GM12891 (cell line): ENCODE data around the gene PRR35. TPM values are rescaled to one million over a fixed set of nuclear protein-coding genes. Genes with fewer than 3 reads are reported as not detected.

Experiments
- DNase-seq: peaks from one replicate; pipeline ENCODE4 v3.0.0; 2011; ENCODE audit warnings: low spot score; ENCODE audit not compliant: insufficient read length
- FAIRE-seq: peaks from 2 replicates; lab custom pipeline; 2011; peaks lifted over from hg19 to GRCh38; lab: Jason Lieb, UNC
- PAX5 ChIP-seq: IDR thresholded peaks from 2 replicates; pipeline ENCODE4 v1.6.1; 2011; ENCODE audit warnings: low read length, moderate library complexity, mild to moderate bottlenecking; ENCODE audit not compliant: insufficient read depth, severe bottlenecking
- POLR2A ChIP-seq: IDR thresholded peaks from 2 replicates; pipeline ENCODE4 v1.6.1; 2011; ENCODE audit warnings: low read depth, low read length, control low read depth
- POLR2AphosphoS5 ChIP-seq: IDR thresholded peaks from 2 replicates; pipeline ENCODE4 v1.6.1; 2011; ENCODE audit warnings: low read depth, low read length, control low read depth
- POU2F2 ChIP-seq: IDR thresholded peaks from 2 replicates; pipeline ENCODE4 v1.6.1; 2011; ENCODE audit warnings: low read depth, mild to moderate bottlenecking, control low read depth, low read length, moderate library complexity
- SPI1 ChIP-seq: IDR thresholded peaks from 2 replicates; pipeline ENCODE4 v1.6.1; 2011; ENCODE audit warnings: low read depth, low read length, control low read depth
- TAF1 ChIP-seq: IDR thresholded peaks from 2 replicates; pipeline ENCODE4 v1.6.1; 2011; ENCODE audit warnings: low read depth, low read length, control low read depth
- polyA plus RNA-seq: library from polyadenylated mRNA; unstranded; fragments of >200 nt; gene quantifications from one replicate; pipeline ENCODE4 v1.2.1, GENCODE V29; 2012; ENCODE audit warnings: low read depth, missing spikeins, inconsistent platforms; ENCODE audit not compliant: missing spikeins

The PRR35 gene
- not detected for polyA plus RNA-seq

DNA sequence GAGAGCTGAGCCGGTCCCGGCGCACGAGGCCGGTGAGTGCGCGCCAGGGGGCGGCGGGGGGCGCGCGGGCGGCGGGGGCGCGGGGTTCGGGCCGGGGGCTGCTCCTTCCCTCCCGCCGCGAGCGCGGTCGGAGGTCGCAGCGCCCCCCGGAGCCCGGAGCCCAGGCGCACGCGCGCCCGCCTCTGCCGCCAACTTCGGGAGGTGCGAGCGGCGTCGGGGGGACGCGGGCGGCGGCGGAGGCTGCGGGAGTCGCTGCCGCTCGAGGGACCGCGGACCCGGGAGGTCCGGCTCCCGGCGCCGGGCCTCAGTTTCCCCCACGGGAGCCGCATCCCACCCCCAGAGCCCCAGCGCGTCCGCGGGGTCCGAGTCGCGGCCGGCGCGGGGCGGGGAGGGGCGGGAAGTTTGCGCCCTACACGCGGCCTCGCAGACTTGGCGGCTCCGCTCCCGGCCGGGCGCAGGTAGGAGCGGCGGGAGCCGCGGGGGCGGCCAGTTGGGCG is at the start of gene PRR35:
Gene PRR35, plus strand, starts transcription at position 191 of the 497 bp plus-strand sequence. CDS start 2,901 bp downstream, outside the sequence.
- no peak for TF ChIP-seq POLR2AphosphoS5
- no peak for FAIRE-seq
- no peak for DNase-seq

DNA sequence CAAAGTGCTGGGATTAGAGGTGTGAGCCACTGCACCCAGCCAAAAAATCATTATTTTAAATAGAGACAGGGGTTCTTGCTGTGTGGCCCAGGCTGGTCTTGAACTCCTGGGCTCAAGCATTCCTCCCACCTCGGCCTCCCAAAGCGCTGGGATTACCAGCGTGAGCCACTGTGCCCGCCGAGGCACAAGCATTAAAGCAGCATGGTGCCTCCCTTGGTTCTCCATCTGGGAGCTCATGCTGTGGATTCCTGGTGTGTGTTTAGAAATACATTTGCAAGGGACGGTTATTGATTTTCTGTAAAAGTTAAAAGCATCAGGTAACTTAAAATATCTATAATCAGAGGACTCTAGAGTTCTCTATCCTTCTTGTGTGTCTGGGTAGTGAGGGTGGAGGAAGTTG is 47.4 kb upstream of the PRR35 start:
- TF ChIP-seq PAX5, result no peak
- no peak for TF ChIP-seq POLR2AphosphoS5
- no peak for TF ChIP-seq POLR2A
- no peak for TF ChIP-seq POU2F2
- no peak for DNase-seq
- FAIRE-seq, result no peak

DNA sequence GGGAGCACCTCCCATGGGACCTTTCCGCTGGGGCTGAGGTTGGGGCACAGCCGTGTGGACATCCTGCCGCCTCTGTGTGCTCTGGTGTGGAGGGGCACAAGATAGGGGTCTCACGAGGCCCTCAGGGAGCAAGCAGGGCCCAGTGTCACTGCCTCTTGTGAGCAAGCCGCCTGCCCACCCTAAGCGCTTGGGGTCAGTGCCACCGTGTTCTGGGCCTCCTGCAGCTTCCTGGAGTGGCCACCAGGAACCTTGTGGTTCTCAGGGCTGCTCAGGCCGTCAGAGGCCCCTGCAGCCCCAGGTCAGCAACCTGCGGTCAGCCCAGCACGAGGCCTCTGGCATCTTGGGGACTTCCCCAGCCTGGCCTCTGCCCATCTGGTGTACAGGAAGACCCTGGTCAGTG is 46.2 kb upstream of the PRR35 start:
- DNase-seq (no peak), FAIRE-seq (no peak)
- TF ChIP-seq POU2F2, result no peak

DNA sequence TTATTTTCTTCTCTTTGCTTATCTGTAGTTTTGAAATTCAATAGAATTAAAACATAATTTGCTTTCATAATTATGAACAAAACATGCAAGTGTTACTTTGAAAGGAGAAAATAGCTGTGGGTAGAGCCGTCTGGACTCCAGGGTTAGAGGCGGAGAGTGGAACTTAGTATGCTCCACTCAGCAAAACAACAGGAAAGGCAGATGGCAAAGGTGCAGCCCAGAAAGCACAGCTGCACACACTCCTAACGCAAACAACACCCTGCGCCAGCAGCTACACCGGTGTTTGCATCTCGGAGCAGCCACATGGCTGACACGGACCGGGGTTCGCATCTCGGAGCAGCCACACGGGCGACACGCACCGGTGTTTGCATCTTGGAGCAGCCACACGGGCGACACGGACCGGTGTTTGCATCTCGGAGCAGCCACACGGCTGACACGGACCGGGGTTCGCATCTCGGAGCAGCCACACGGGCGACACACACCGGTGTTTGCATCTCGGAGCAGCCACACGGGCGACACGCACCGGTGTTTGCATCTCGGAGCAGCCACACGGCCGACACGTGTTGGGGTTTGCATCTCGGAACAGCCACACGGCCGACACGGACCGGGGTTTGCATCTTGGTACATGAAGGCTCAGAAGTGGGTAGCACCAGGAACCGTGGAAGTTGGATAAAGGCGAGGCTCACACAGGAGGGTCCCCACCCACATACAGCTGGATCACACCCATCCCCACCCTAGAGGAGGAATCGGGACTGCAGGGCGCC is 44.8 kb upstream of the PRR35 start:
- FAIRE-seq (no peak), DNase-seq (no peak)
- TF ChIP-seq POLR2AphosphoS5 (no peak), SPI1 (no peak), PAX5 (no peak), POU2F2 (no peak), TAF1 (no peak), POLR2A (no peak)

DNA sequence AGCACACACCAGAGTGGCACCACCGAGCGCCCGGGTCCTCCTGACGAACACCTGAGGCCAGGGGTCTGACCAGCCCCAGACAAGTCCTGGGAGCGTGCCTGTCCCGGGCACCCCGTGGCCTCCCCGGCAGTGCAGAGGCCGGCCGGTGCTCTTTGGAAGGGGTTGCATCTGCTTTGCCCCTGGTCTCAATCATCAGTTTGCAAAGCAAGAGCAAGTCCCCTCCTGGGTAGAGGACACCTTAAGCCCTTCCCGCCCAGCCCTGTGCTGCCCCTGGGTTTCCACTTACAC is 44.3 kb upstream of the PRR35 start:
- no peak for TF ChIP-seq SPI1
- no peak for TF ChIP-seq POLR2A
- TF ChIP-seq POLR2AphosphoS5, result no peak
- TF ChIP-seq POU2F2, result no peak
- TF ChIP-seq TAF1, result no peak
- no peak for TF ChIP-seq PAX5
- DNase-seq (no peak), FAIRE-seq (no peak)

DNA sequence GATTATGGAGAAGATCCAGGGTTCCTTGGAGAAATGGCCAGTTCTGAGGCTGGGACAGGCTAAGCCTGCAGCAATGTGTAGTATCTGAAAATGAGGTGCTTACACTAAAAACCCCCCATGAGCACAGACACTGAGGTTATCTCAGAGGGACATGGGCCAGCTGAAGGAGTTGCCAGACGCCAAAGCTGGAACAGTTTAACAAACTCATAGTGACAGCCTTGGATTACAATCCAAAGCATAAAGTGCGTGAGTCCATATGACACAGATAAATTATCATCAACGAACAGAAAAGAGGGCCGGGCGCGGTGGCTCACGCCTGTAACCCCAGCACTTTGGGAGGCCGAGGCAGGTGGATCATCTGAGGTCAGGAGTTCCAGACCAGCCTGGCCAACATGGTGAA is 43.9 kb upstream of the PRR35 start:
- no peak for TF ChIP-seq POU2F2
- FAIRE-seq, result no peak
- no peak for DNase-seq

DNA sequence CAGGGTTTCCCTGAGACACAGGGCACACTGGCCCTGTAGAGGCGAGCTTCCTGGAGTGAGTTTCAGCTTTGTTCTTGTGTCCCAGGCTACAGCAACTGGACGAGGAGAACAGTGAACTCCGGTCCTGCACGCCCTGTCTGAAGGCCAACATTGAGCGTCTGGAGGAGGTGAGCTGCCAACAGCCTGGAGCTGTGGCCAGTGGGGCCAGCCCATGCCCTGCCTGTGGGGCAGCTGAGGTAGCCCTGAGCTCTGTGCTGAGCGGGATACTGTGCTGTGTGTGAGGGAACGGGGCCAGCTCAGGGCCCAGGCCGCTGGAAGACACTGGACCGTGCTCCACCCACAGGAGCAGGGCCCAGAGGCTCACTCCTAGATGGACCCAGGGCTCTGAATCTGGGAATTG is 41.3 kb upstream of the PRR35 start:
- no peak for TF ChIP-seq POLR2A
- TF ChIP-seq POLR2AphosphoS5, result no peak
- no peak for TF ChIP-seq TAF1
- no peak for TF ChIP-seq PAX5
- TF ChIP-seq POU2F2, result no peak
- TF ChIP-seq SPI1, result no peak
- no peak for FAIRE-seq
- no peak for DNase-seq

DNA sequence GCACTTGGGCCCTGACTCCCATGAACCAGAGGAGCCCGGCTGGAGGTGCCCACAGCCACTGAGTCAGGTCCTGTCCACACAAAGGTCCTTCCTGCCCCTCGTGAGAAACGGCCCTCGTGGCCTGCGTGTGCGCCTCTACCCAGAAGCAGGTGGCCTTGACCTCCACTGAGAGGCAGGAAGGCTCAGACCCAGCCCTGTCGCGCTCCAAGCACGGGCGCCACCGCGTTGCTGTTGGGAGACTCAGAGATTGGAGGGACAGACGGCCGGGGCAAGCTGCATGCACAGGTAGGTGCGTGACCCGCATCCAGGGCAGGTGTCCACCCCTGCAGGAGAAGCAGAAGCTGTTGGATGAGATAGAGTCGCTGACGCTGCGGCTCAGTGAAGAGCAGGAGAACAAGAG is 40.8 kb upstream of the PRR35 start:
- DNase-seq (no peak), FAIRE-seq (no peak)
- TF ChIP-seq PAX5 (no peak), SPI1 (no peak), POU2F2 (no peak), POLR2A (no peak), POLR2AphosphoS5 (no peak), TAF1 (no peak)

DNA sequence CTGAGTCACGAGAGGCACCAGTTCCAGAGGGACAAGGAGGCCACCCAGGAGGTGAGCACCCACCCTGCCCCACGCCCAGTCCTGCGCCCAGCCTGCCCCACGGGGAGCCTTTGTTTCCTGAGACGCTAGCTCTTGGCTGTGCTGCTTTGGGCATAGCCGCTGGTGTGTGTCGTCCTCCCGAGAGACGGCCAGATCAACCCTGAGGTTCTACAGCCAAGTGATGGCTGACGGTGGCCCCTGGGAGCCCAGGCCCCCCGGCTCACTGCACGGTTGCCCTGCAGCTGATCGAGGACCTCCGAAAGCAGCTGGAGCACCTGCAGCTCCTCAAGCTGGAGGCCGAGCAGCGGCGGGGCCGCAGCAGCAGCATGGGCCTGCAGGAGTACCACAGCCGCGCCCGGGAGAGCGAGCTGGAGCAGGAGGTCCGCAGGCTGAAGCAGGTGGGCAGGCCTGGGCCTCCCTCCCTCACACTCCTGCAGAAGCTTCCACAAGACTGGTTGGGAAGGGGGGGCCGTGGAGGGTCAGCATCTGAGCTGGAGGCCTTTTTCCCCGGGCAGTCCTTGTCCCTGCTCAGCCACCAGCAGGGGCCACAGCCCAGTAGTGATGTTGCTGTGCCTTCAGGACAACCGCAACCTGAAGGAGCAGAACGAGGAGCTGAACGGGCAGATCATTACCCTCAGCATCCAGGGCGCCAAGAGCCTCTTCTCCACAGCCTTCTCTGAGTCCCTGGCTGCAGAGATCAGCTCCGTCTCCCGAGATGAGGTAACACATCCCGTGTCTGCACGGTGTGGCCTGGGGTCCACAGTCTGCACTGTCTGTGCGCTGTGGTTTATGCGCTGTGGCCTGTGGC is 40.1 kb upstream of the PRR35 start:
- TF ChIP-seq PAX5, result no peak
- no peak for TF ChIP-seq TAF1
- TF ChIP-seq SPI1, result no peak
- FAIRE-seq (no peak), DNase-seq (no peak)

DNA sequence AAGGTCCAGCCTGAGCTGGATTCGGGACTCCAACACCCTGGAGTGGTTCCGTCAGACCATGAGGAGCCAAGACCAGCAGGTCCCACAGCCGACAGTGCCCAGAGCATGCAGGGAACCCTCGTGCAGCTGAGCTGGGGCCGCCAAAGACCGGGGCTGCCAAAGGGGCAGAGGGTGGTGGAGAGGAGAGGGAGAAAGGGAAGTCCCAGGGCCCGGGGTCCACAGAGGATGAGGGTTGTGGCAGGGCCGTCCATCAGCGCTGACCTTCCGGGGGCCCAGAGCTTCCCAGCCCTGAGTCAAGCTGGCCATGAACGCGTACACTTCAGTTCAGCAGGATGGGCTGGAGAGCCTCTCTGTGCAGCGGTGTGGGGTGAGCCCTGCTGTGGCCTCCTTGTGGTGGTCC is 39.3 kb upstream of the PRR35 start:
- DNase-seq (no peak), FAIRE-seq (no peak)
- no peak for TF ChIP-seq PAX5
- no peak for TF ChIP-seq TAF1
- TF ChIP-seq POLR2A, result no peak
- TF ChIP-seq SPI1, result no peak
